A549 (cell line): ENCODE results near the gene KIAA1586. TPM values are rescaled to one million over a fixed set of nuclear protein-coding genes. Genes with fewer than 3 reads are reported as not detected.

ENCODE experiments used
- ATAC-seq, 2 experiments: fragments of 200-7000 bp in 1 of 2; fragments of >200 bp in 1 of 2; cut with Nextera tagmentation in 1 of 2; cut with Tn5 transposase in 1 of 2; 3 replicates each; pipeline versions ENCODE4 v1.8.0 to v1.9.1; 2018 to 2020; ENCODE audit warnings: mild to moderate bottlenecking in 1 of 2, moderate library complexity in 1 of 2
- CTCF ChIA-PET: fragments of 300-600 bp; sonication (Branson Sonifier 250); formaldehyde crosslinking; extraction: SDS; loops from one replicate; lab custom pipeline; 2021; ENCODE audit warnings: antibody characterized with exemption, inconsistent platforms; lab: Yijun Ruan, JAX
- POLR2A ChIA-PET: fragments of 350-600 bp; formaldehyde crosslinking; extraction: SDS; loops from one replicate; lab custom pipeline; 2021; ENCODE audit warnings: antibody characterized with exemption, inconsistent platforms; lab: Yijun Ruan, JAX
- DNase-seq, 2 experiments: peaks; one replicate each; pipeline versions ENCODE4 v3.0.0 to v3.0.0-alpha.2; 2011 to 2016; ENCODE audit warnings: low read depth in 1 of 2, low spot score in 1 of 2
- FAIRE-seq: peaks from 2 replicates; lab custom pipeline; 2011; peaks lifted over from hg19 to GRCh38; lab: Jason Lieb, UNC
- H3K27ac ChIP-seq, 2 experiments: fragments of >200 bp; sonication (Bioruptor Twin); formaldehyde crosslinking; 3 replicates each; pipeline ENCODE4 v1.5.1; 2016 to 2017
- H3K4me1 ChIP-seq: fragments of >200 bp; sonication (Bioruptor Twin); formaldehyde crosslinking; 3 replicates; pipeline ENCODE4 v1.6.1; 2016
- H3K4me2 ChIP-seq: fragments of >200 bp; sonication (Bioruptor Twin); formaldehyde crosslinking; 3 replicates; pipeline ENCODE4 v1.6.1; 2016
- H3K4me3 ChIP-seq: fragments of >200 bp; sonication (Bioruptor Twin); formaldehyde crosslinking; 3 replicates; pipeline ENCODE4 v1.5.1; 2016
- H3K9me3 ChIP-seq: fragments of >200 bp; sonication (Bioruptor Twin); formaldehyde crosslinking; 3 replicates; pipeline ENCODE4 v1.6.1; 2016
- BCL3 ChIP-seq: fragments of >200 bp; sonication (Bioruptor Twin); formaldehyde crosslinking; IDR thresholded peaks from 3 replicates; pipeline ENCODE4 v1.6.1; 2016
- BHLHE40 ChIP-seq: IDR thresholded peaks from 2 replicates; pipeline ENCODE4 v1.6.1; 2012; ENCODE audit warnings: low read depth, low read length, inconsistent platforms
- CBX2 ChIP-seq: fragments of 200-600 bp; sonication (generic); IDR thresholded peaks from 2 replicates; pipeline ENCODE4 v1.6.1; 2016; ENCODE audit warnings: low read depth, mild to moderate bottlenecking, borderline replicate concordance
- EHF ChIP-seq: fragments of 250-450 bp; sonication (Bioruptor Pico); IDR thresholded peaks from 2 replicates; pipeline ENCODE4 v1.5.0; 2020; ENCODE audit warnings: mild to moderate bottlenecking
- FOXS1 ChIP-seq: fragments of 250-450 bp; sonication (Bioruptor Pico); IDR thresholded peaks from 2 replicates; pipeline ENCODE4 v1.5.0; 2020; ENCODE audit warnings: mild to moderate bottlenecking, moderate library complexity
- HES2 ChIP-seq: fragments of >200 bp; sonication (Bioruptor Twin); formaldehyde crosslinking; IDR thresholded peaks from 2 replicates; pipeline ENCODE4 v1.6.1; 2016
- HMGXB4 ChIP-seq: fragments of 250-450 bp; sonication (Bioruptor Pico); IDR thresholded peaks from 2 replicates; pipeline ENCODE4 v1.5.0; 2021; ENCODE audit warnings: mild to moderate bottlenecking, moderate library complexity, borderline replicate concordance
- HOXA7 ChIP-seq: fragments of 250-450 bp; sonication (Bioruptor Pico); IDR thresholded peaks from 2 replicates; pipeline ENCODE4 v1.5.0; 2020; ENCODE audit warnings: mild to moderate bottlenecking, moderate library complexity
- HOXB13 ChIP-seq: fragments of 250-450 bp; sonication (Bioruptor Pico); IDR thresholded peaks from 2 replicates; pipeline ENCODE4 v1.5.0; 2020; ENCODE audit warnings: low read depth, mild to moderate bottlenecking, moderate library complexity
- JUNB ChIP-seq: fragments of >200 bp; sonication (Bioruptor Twin); formaldehyde crosslinking; IDR thresholded peaks from 2 replicates; pipeline ENCODE4 v1.6.1; 2016
- MAX ChIP-seq: IDR thresholded peaks from 2 replicates; pipeline ENCODE4 v1.6.1; 2012
- MYC ChIP-seq: IDR thresholded peaks from 2 replicates; pipeline ENCODE4 v1.6.1; 2012; ENCODE audit warnings: mild to moderate bottlenecking, inconsistent platforms, low read length, improper control_type of control experiment, borderline replicate concordance
- POLR2A ChIP-seq: IDR thresholded peaks from 2 replicates; pipeline ENCODE4 v1.6.1; 2012; ENCODE audit warnings: mild to moderate bottlenecking, low read length
- POLR2AphosphoS2 ChIP-seq: conservative IDR thresholded peaks from 2 replicates; pipeline ENCODE4 v1.6.1; 2012; ENCODE audit warnings: low read length, improper control_type of control experiment, inconsistent platforms
- RARB ChIP-seq: fragments of 250-450 bp; sonication (Bioruptor Pico); IDR thresholded peaks from 2 replicates; pipeline ENCODE4 v1.8.0; 2021; ENCODE audit warnings: mild to moderate bottlenecking, moderate library complexity
- REST ChIP-seq: fragments of 200-600 bp; sonication (generic); IDR thresholded peaks from 2 replicates; pipeline ENCODE4 v1.6.1; 2016; ENCODE audit warnings: antibody characterized with exemption, mild to moderate bottlenecking, moderate library complexity
- USF2 ChIP-seq: fragments of 450-650 bp; IDR thresholded peaks from 2 replicates; pipeline ENCODE4 v1.6.1; 2014; ENCODE audit warnings: antibody characterized with exemption
- ZC3H11A ChIP-seq: fragments of 450-650 bp; IDR thresholded peaks from 2 replicates; pipeline ENCODE4 v1.6.1; 2014; ENCODE audit warnings: antibody characterized with exemption, mild to moderate bottlenecking
- ZSCAN20 ChIP-seq: fragments of 250-450 bp; sonication (Bioruptor Pico); IDR thresholded peaks from 2 replicates; pipeline ENCODE4 v1.8.0; 2022; ENCODE audit warnings: mild to moderate bottlenecking, moderate library complexity
- WGBS: methylation state at CpG from one replicate; pipeline ENCODE4 v1.1.6; 2017; ENCODE audit errors: missing lambda C conversion rate; 5-methylcytosine and 5-hydroxymethylcytosine counted together
- polyA plus RNA-seq, 4 experiments: library from polyadenylated mRNA; depleted of rRNA in 3 of 4; stranded (reverse); fragments of >200 nt; fragmentation: RNase III in 1 of 4; extraction: RNeasy Plus Mini Kit Qiagen cat#74134 plus additional on column Dnase treatment in 1 of 4; gene quantifications; 2 replicates in 3 of 4; 3 replicates in 1 of 4; pipeline ENCODE4 v1.2.3, GENCODE V29; 2011 to 2017

Gene KIAA1586
- polyA plus RNA-seq, 2 of the 4 experiments (the other 2 are of a cell fraction): 4.7 to 6.3 TPM

- CTCF ChIA-PET: no interaction called here
Observed at GRCh38 chr6:57069228-57069627, 22.7 kb downstream of the KIAA1586 start.

GRCh38 chr6:57069920-57070331 lies 23.4 kb downstream of the KIAA1586 start:
- Histone ChIP-seq H3K4me2 (no peak overlapping the region), H3K4me1 (no peaks in the 10 kb centered on the region), H3K4me3 (no peak overlapping the region), H3K27ac (no peak overlapping the region), H3K9me3 (no peaks in the 10 kb centered on the region)
- TF ChIP-seq POLR2A: no peak
- no peak for FAIRE-seq
- ChIA-PET CTCF (no interaction called here), POLR2A (no interaction called here)
- ATAC-seq: no peak
- WGBS: 93% methylated on average over 8 of the region's 9 CpGs
- no peak for DNase-seq

More at GRCh38 chr6:57069228-57069627, 22.7 kb downstream of the KIAA1586 start:
- TF ChIP-seq MAX (no peak), JUNB (no peak)
- TF ChIP-seq, all 56 proteins: peak for 0
- Histone ChIP-seq H3K4me1 (no peaks in the 10 kb centered on the region), H3K27ac (no peak overlapping the region), H3K9me3 (no peaks in the 10 kb centered on the region), H3K4me2 (no peak overlapping the region), H3K4me3 (no peak overlapping the region)
- POLR2A ChIA-PET: no interaction called here
- DNase-seq: no peak
- no peak for ATAC-seq
- 91% methylated on average over 4 of the region's 4 CpGs for WGBS
- FAIRE-seq: no peak

- WGBS: 92% methylated on average over 3 of the region's 3 CpGs
- no peak overlapping the region for H3K27ac ChIP-seq
- no peak overlapping the region for H3K4me3 ChIP-seq
- FAIRE-seq (no peak), ATAC-seq (no peak), DNase-seq (no peak)
- H3K4me1 ChIP-seq: no peaks in the 10 kb centered on the region
- CTCF ChIA-PET: no interaction called here
- POLR2A ChIA-PET: no interaction called here
- H3K9me3 ChIP-seq: no peaks in the 10 kb centered on the region
- TF ChIP-seq FOXS1 (CRISPR knock-in tag) (no peak), ZC3H11A (no peak), MYC (no peak), USF2 (no peak), BCL3 (no peak), REST (no peak), HOXB13 (CRISPR knock-in tag) (no peak), HES2 (no peak), POLR2AphosphoS2 (no peak), HMGXB4 (CRISPR knock-in tag) (no peak), HOXA7 (CRISPR knock-in tag) (no peak), JUNB (no peak), CBX2 (no peak), ZSCAN20 (CRISPR knock-in tag) (no peak), EHF (CRISPR knock-in tag) (no peak), BHLHE40 (no peak), RARB (no peak)
- no peak overlapping the region for H3K4me2 ChIP-seq
Observed at GRCh38 chr6:57072108-57072507, 25.6 kb downstream of the KIAA1586 start.
